WTC11 (cell line): ENCODE data around the gene SGSM2.

Source experiments
- NR1H2 ChIP-seq: sonication (generic); formaldehyde crosslinking; IDR thresholded peaks from 2 replicates; pipeline ENCODE4 v1.9.0; 2021; ENCODE audit warnings: mild to moderate bottlenecking, moderate library complexity, missing genetic modification reagents
- ZNF416 ChIP-seq: fragments of 250-450 bp; sonication (Bioruptor Pico); IDR thresholded peaks from 2 replicates; pipeline ENCODE4 v1.9.0; 2021; ENCODE audit warnings: mild to moderate bottlenecking, inconsistent platforms

DNA sequence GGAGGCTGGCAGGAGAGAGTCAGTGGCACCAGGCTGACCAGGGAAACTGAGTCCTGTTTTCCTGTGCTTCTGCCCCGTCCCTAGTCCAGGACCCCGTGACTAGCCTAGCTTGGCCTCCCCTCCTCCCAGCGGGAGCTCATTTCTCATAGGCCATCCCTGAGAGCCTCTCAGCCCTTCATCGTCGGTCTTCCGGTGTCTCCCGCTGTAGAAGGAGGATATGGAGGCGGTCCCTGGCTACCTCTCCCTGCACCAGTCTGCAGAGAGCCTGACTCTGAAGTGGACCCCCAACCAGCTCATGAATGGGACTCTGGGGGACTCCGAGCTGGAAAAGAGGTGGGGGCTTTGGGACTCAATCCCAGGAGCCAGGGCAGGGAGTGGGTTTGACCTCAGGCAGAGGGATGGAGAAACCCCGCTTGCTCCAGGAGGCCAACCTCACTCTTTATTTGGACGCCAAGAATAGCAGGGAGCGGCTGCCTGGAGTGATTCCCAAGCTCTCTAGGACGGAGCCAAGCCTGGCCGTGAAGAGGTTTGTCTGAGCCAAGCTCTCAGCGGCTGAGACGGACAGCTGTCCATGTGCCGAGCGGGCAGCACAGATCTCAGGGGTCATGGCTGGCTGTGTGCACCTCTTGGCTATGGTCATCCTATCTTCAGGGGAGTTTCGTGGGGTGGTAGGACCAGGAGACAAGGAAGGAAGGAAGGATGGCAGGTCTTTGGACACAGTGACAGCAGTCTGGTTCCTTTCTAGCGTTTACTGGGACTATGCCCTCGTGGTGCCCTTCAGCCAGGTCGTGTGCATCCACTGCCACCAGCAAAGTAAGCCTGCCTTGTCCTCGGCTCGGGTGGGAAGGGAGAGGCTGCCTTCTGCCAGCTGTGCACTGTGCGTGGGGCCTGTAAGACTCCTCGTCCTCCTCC is 26.8 kb downstream of the SGSM2 start:
- no peak for TF ChIP-seq NR1H2
- TF ChIP-seq ZNF416, result no peak
